H1 (cell line): Measurements from ENCODE around the gene GEMIN7. TPM values are rescaled to one million over a fixed set of nuclear protein-coding genes. Genes with fewer than 3 reads are reported as not detected.

Experiments
- CTCF ChIA-PET: fragments of 300-600 bp; sonication (Branson Sonifier 250); formaldehyde crosslinking; loops from one replicate; lab custom pipeline; 2021; ENCODE audit not compliant: partially characterized antibody; lab: Charles Lee
- POLR2A ChIA-PET: fragments of 300-600 bp; sonication (Branson Sonifier 250); formaldehyde crosslinking; loops from one replicate; lab custom pipeline; 2021; ENCODE audit warnings: inconsistent platforms; ENCODE audit not compliant: partially characterized antibody; lab: Charles Lee
- DNase-seq, 2 experiments: peaks; one replicate each; pipeline versions ENCODE4 v3.0.0 to v3.0.0-alpha.2; 2010 to 2022; ENCODE audit warnings: low spot score in 2 of 2, low read depth in 1 of 2, mixed read lengths in 1 of 2
- FAIRE-seq: peaks from 2 replicates; lab custom pipeline; 2011; peaks lifted over from hg19 to GRCh38; lab: Jason Lieb, UNC
- H2AFZ ChIP-seq: 2 replicates; pipeline ENCODE4 v1.8.1; 2012; ENCODE audit warnings: low read length, inconsistent platforms
- H2AK5ac ChIP-seq: 2 replicates; pipeline ENCODE4 v1.6.1; 2013; ENCODE audit warnings: low read depth, low read length
- H2BK120ac ChIP-seq: replicated peaks from 2 replicates; pipeline ENCODE3; 2013; ENCODE audit warnings: low read depth, low read length, inconsistent platforms
- H2BK12ac ChIP-seq: 2 replicates; pipeline ENCODE4 v1.6.1; 2013; ENCODE audit warnings: low read depth, low read length
- H2BK15ac ChIP-seq: 2 replicates; pipeline ENCODE4 v1.6.1; 2013; ENCODE audit warnings: low read length
- H2BK20ac ChIP-seq: 2 replicates; pipeline ENCODE4 v1.6.1; 2013; ENCODE audit warnings: low read length
- H2BK5ac ChIP-seq: 2 replicates; pipeline ENCODE4 v1.6.1; 2013; ENCODE audit warnings: low read depth, low read length
- H3K14ac ChIP-seq: 2 replicates; pipeline ENCODE4 v1.6.1; 2013; ENCODE audit warnings: inconsistent platforms; ENCODE audit not compliant: insufficient read length
- H3K18ac ChIP-seq: 2 replicates; pipeline ENCODE4 v1.6.1; 2013; ENCODE audit warnings: low read length; ENCODE audit errors: extremely low read depth
- H3K23ac ChIP-seq: 2 replicates; pipeline ENCODE4 v1.6.1; 2013; ENCODE audit warnings: inconsistent platforms; ENCODE audit not compliant: insufficient read length
- H3K23me2 ChIP-seq: 2 replicates; pipeline ENCODE4 v1.6.1; 2013; ENCODE audit warnings: low read depth, low read length
- H3K27ac ChIP-seq: 2 replicates; pipeline ENCODE4 v1.6.1; 2011; ENCODE audit warnings: low read depth, low read length, inconsistent platforms
- H3K27me3 ChIP-seq, 4 experiments: replicated peaks in 1 of 4; 1 replicate in 1 of 4; 2 replicates in 3 of 4; pipeline versions ENCODE4 v1.6.1 to v1.8.1; 2011 to 2013; ENCODE audit warnings: low read length in 3 of 4, mild to moderate bottlenecking in 3 of 4, inconsistent platforms in 2 of 4, mixed read lengths in 2 of 4, moderate library complexity in 1 of 4; ENCODE audit not compliant: control insufficient read depth in 3 of 4, insufficient read depth in 3 of 4; ENCODE audit errors: extremely low read depth in 1 of 4
- H3K36me3 ChIP-seq, 4 experiments: 2 replicates each; pipeline versions ENCODE4 v1.6.1 to v1.8.1; 2011 to 2013; ENCODE audit warnings: mild to moderate bottlenecking in 4 of 4, low read length in 3 of 4, moderate library complexity in 2 of 4, control low read depth in 1 of 4, inconsistent platforms in 1 of 4; ENCODE audit not compliant: insufficient read depth in 4 of 4, control insufficient read depth in 2 of 4
- H3K4ac ChIP-seq: replicated peaks from 2 replicates; pipeline ENCODE3; 2013; ENCODE audit warnings: low read length, low read depth, mixed read lengths, inconsistent platforms; ENCODE audit not compliant: insufficient read length
- H3K4me1 ChIP-seq, 4 experiments: replicated peaks in 1 of 4; 1 replicate in 1 of 4; 2 replicates in 3 of 4; pipeline versions ENCODE4 v1.6.1 to v1.8.1; 2011 to 2013; ENCODE audit warnings: low read length in 3 of 4, inconsistent platforms in 2 of 4, mixed read lengths in 1 of 4; ENCODE audit not compliant: insufficient read depth in 4 of 4, control insufficient read depth in 3 of 4
- H3K4me2 ChIP-seq, 2 experiments: 2 replicates each; pipeline versions ENCODE4 v1.6.1 to v1.8.1; 2011 to 2013; ENCODE audit warnings: low read depth in 2 of 2, low read length in 2 of 2, control low read depth in 1 of 2, inconsistent platforms in 1 of 2, mild to moderate bottlenecking in 1 of 2; ENCODE audit not compliant: insufficient read depth in 1 of 2
- H3K4me3 ChIP-seq, 4 experiments: fragments of 200-600, 300-600 bp in 1 of 4; sonication (generic), shearing (Covaris generic), sonication (Bioruptor Twin) in 1 of 4; 2 replicates each; pipeline versions ENCODE4 v1.5.1 to v1.8.1; 2011 to 2016; ENCODE audit warnings: low read length in 4 of 4, low read depth in 3 of 4, control low read depth in 2 of 4, inconsistent platforms in 2 of 4, mild to moderate bottlenecking in 2 of 4, mixed read lengths in 1 of 4, moderate library complexity in 1 of 4; ENCODE audit not compliant: insufficient read depth in 2 of 4; ENCODE audit errors: extremely low read depth in 1 of 4
- H3K56ac ChIP-seq: replicated peaks from 2 replicates; pipeline ENCODE3; 2013; ENCODE audit warnings: low read depth, mild to moderate bottlenecking, mixed read lengths, low read length, inconsistent platforms; ENCODE audit not compliant: insufficient read length
- H3K79me1 ChIP-seq: 2 replicates; pipeline ENCODE4 v1.6.1; 2013; ENCODE audit warnings: low read depth, low read length, control low read depth
- H3K79me2 ChIP-seq, 2 experiments: 2 replicates each; pipeline versions ENCODE4 v1.6.1 to v1.8.1; 2012 to 2013; ENCODE audit warnings: low read length in 2 of 2, mild to moderate bottlenecking in 2 of 2, inconsistent platforms in 1 of 2; ENCODE audit not compliant: insufficient read depth in 2 of 2, control insufficient read depth in 1 of 2
- H3K9ac ChIP-seq, 4 experiments: replicated peaks in 1 of 4; 1 replicate in 1 of 4; 2 replicates in 3 of 4; pipeline versions ENCODE4 v1.6.1 to v1.8.1; 2011 to 2013; ENCODE audit warnings: low read depth in 3 of 4, low read length in 3 of 4, control low read depth in 2 of 4, mild to moderate bottlenecking in 2 of 4, moderate library complexity in 2 of 4, inconsistent platforms in 1 of 4; ENCODE audit errors: extremely low read depth in 1 of 4
- H3K9me3 ChIP-seq, 2 experiments: 2 replicates each; pipeline versions ENCODE4 v1.6.1 to v1.8.1; 2012 to 2013; ENCODE audit warnings: mild to moderate bottlenecking in 2 of 2, moderate library complexity in 2 of 2, control low read depth in 1 of 2, inconsistent platforms in 1 of 2, low read depth in 1 of 2, low read length in 1 of 2, mixed read lengths in 1 of 2; ENCODE audit not compliant: insufficient read depth in 2 of 2
- H4K20me1 ChIP-seq, 2 experiments: replicated peaks in 1 of 2; 2 replicates each; pipeline versions ENCODE3 to v1.8.1; 2011 to 2013; ENCODE audit warnings: inconsistent platforms in 2 of 2, low read length in 2 of 2, mild to moderate bottlenecking in 1 of 2; ENCODE audit not compliant: insufficient read depth in 2 of 2, control insufficient read depth in 1 of 2
- H4K5ac ChIP-seq: 2 replicates; pipeline ENCODE4 v1.6.1; 2013; ENCODE audit warnings: low read length, low read depth, mixed read lengths, inconsistent platforms; ENCODE audit not compliant: insufficient read length
- H4K8ac ChIP-seq: 2 replicates; pipeline ENCODE4 v1.8.0; 2013; ENCODE audit warnings: mild to moderate bottlenecking, moderate library complexity, low read length, inconsistent platforms; ENCODE audit not compliant: insufficient read depth; ENCODE audit errors: extremely low read depth
- H4K91ac ChIP-seq: replicated peaks from 2 replicates; pipeline ENCODE3; 2013; ENCODE audit warnings: low read length, mixed read lengths, inconsistent platforms; ENCODE audit not compliant: insufficient read length
- CBX5 ChIP-seq: fragments of 300-800, 300-1000 bp; sonication (generic); IDR thresholded peaks from 2 replicates; pipeline ENCODE4 v1.7.1; 2016; ENCODE audit warnings: antibody characterized with exemption, low read length, low read depth
- SP1 ChIP-seq: IDR thresholded peaks from 2 replicates; pipeline ENCODE4 v1.6.1; 2011; ENCODE audit warnings: low read depth, low read length
- SP4 ChIP-seq: IDR thresholded peaks from 2 replicates; pipeline ENCODE4 v1.6.1; 2012; ENCODE audit warnings: low read length, inconsistent platforms
- SUZ12 ChIP-seq: fragments of 200-600 bp; sonication (generic); IDR thresholded peaks from 2 replicates; pipeline ENCODE4 v1.6.1; 2012; ENCODE audit warnings: mild to moderate bottlenecking, inconsistent platforms, low read length, moderate library complexity, mixed read lengths
- WGBS, 2 experiments: shearing (Covaris generic) in 1 of 2; methylation state at CpG; one replicate each; pipeline versions ENCODE4 v1.1.6 to v1.1.7; 2013 to 2015; ENCODE audit warnings: low lambda C conversion rate in 2 of 2, mixed read lengths in 2 of 2, inconsistent platforms in 1 of 2, low coverage in 1 of 2, missing lambda C conversion rate in 1 of 2; ENCODE audit not compliant: insufficient replicate concordance in 2 of 2, insufficient coverage in 1 of 2, insufficient read length in 1 of 2; ENCODE audit errors: extremely low coverage in 1 of 2, missing lambda C conversion rate in 1 of 2; 5-methylcytosine and 5-hydroxymethylcytosine counted together
- polyA plus RNA-seq, 7 experiments: library from polyadenylated mRNA; depleted of rRNA in 3 of 7; stranded (reverse) in 5 of 7; unstranded in 2 of 7; fragments of >200 nt in 5 of 7; fragments of 200-250 nt in 2 of 7; gene quantifications; 1 replicate in 5 of 7; 2 replicates in 1 of 7; 4 replicates in 1 of 7; pipeline versions ENCODE4 v1.2.1 to v1.2.3, GENCODE V29; 2011 to 2013; ENCODE audit warnings: missing spikeins in 2 of 7, mixed read lengths in 2 of 7
- total RNA-seq: library from RNA; stranded (reverse); fragmentation: NEBNext Ultra II Directional; extraction: Animal tissue kit (Norgen Biotek cat#: 25700); gene quantifications from 2 replicates; pipeline ENCODE4 v1.2.1, GENCODE V29; 2021

GEMIN7 gene
- total and polyA plus RNA-seq, 2 of the 8 experiments (the other 6 are each of a cell fraction or from before 2014, with no cell fraction given) = 48.0 to 91.6 TPM

DNA sequence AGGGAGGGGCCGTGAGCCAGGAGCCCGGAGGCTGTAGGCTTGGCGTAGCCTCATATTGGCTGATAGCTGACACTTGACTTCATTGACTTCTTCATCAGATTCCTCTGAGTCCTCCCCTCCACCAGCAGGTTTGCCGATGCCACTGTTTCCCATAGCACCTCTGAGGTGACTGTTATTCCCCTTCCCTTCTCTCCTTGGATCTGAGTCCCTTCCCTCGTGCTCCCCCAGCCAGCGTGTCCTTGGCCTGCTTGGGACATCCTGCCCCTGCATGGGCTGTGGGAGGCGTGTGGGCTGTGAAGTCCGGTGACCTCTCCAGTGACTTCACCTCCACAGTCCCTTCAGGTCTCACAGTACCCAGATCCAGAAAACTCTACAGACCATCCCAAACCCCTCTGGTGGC lies 22.7 kb downstream of the GEMIN7 start:
- Histone ChIP-seq H3K14ac (no peak overlapping the region), H3K9me3 (no peaks in the 10 kb centered on the region), H2AFZ (no peak overlapping the region), H3K79me2 (peaks cover 13 to 93% of the 10 kb centered on the region in 2 experiments; a peak in 3 of 4 replicates), H2BK5ac (0 out of 2 replicates have a peak overlapping the region, but pooled peaks have one; percentile 60), H3K4me3 (no peak overlapping the region), H3K36me3 (no peaks in the 10 kb centered on the region; a peak in 2 of 8 replicates), H3K9ac (no peak overlapping the region), H3K23ac (no peak overlapping the region), H4K91ac (no peak overlapping the region), H2BK20ac (no peak overlapping the region), H3K27me3 (no peaks in the 10 kb centered on the region), H2BK12ac (no peak overlapping the region), H3K4ac (no peak overlapping the region), H2BK120ac (no peak overlapping the region), H4K8ac (no peak overlapping the region), H2BK15ac (no peak overlapping the region), H3K27ac (no peak overlapping the region), H3K56ac (no peak overlapping the region), H3K18ac (no peak overlapping the region), H3K79me1 (peaks cover 72% of the 10 kb centered on the region), H3K4me1 (peaks cover 0 to 36% (median 18%) of the 10 kb centered on the region in 4 experiments; a peak in 6 of 7 replicates), H3K4me2 (no peak overlapping the region), H2AK5ac (peak overlapping the region; percentile 39; the same call in 1 of the 2 replicates), H3K23me2 (no peaks in the 10 kb centered on the region), H4K5ac (no peak overlapping the region), H4K20me1 (peaks cover 70 to 73% of the 10 kb centered on the region in 2 experiments)
- FAIRE-seq (no peak), DNase-seq (no peak)
- CTCF ChIA-PET = interaction anchor here (0.8 to 8.3 kb wide), 5 partner anchors 9 to 36 kb away, joined by 4 to 57 read pairs (median 8); partner anchors contain the start of gene PPP1R37
- WGBS, 2 experiments = 92% methylated on average over 8 of the region's 8 CpGs; no CpG with 5 or more reads in 1 of the 2 experiments
- POLR2A ChIA-PET = interaction anchor here (1.2 to 8.4 kb wide), 6 partner anchors 11 to 47 kb away, joined by 3 to 70 read pairs (median 5); partner anchors contain the start of genes GEMIN7 and PPP1R37
- no peak for TF ChIP-seq SP1
- TF ChIP-seq SP4 = no peak
- TF ChIP-seq CBX5 = no peak
- no peak for TF ChIP-seq SUZ12
